ENCODE data around the gene MGAT4C. TPM values are rescaled to one million over a fixed set of nuclear protein-coding genes. Genes with fewer than 3 reads are reported as not detected.

The MGAT4C gene
- total RNA-seq, 1 experiment from 2014 or later = 10.3 TPM

GRCh38 chr12:85927166-85927565, 329.0 kb downstream of the MGAT4C start:
- no peak overlapping the region for H3K27ac ChIP-seq (ENCODE audit: low read depth, low read length, poor library complexity, severe bottlenecking)
- peaks cover 3% of the 10 kb centered on the region for H3K4me1 ChIP-seq (ENCODE audit: insufficient read depth, low read length, poor library complexity, severe bottlenecking)
- H3K9me3 ChIP-seq (ENCODE audit: low read depth, low read length, poor library complexity, severe bottlenecking) = no peaks in the 10 kb centered on the region
- ChIA-PET POLR2A (ENCODE audit: low non-redundant PET) (no interaction called here), CTCF (no interaction called here)
- no peaks in the 10 kb centered on the region for H3K27me3 ChIP-seq (replicated peaks; ENCODE audit: insufficient read depth, low read depth, low read length, poor library complexity)
- no peak for TF ChIP-seq EZH2 (IDR thresholded peaks at IDR 0.05; ENCODE audit: borderline replicate concordance, low read depth, low read length, poor library complexity, severe bottlenecking)
- no peak for TF ChIP-seq CTCF (conservative IDR thresholded peaks at IDR 0.05; ENCODE audit: low read depth, low read length)
- DNase-seq (ENCODE audit: low spot score) = no peak
- intact Hi-C loops (cut with micrococcal nuclease; ENCODE audit: unreplicated experiment) = loop anchor here (10.0 kb wide), 2 partner anchors 988 to 1918 kb away; no protein-coding TSS in a partner anchor
- no peaks in the 10 kb centered on the region for H3K36me3 ChIP-seq (ENCODE audit: insufficient read depth, low read length, poor library complexity, severe bottlenecking)
- H3K4me3 ChIP-seq (ENCODE audit: low read depth, low read length, poor library complexity, severe bottlenecking) = no peak overlapping the region
- BruUV-seq (replicated peaks) = no TSS peak

- peak; percentile 74 for TF ChIP-seq CTCF (conservative IDR thresholded peaks at IDR 0.05; ENCODE audit: low read depth, low read length)
- TF ChIP-seq EZH2 (IDR thresholded peaks at IDR 0.05; ENCODE audit: borderline replicate concordance, low read depth, low read length, poor library complexity, severe bottlenecking) = no peak
- peak; percentile 50 for DNase-seq (ENCODE audit: low spot score)
- H3K9me3 ChIP-seq (ENCODE audit: low read depth, low read length, poor library complexity, severe bottlenecking) = no peaks in the 10 kb centered on the region
- POLR2A ChIA-PET (ENCODE audit: low non-redundant PET) = no interaction called here
- CTCF ChIA-PET = no interaction called here
- intact Hi-C loops (cut with micrococcal nuclease; ENCODE audit: unreplicated experiment) = loop anchor here (2.0 to 10.0 kb wide), 3 partner anchors 29 to 1921 kb away; no protein-coding TSS in a partner anchor
- H3K4me1 ChIP-seq (ENCODE audit: insufficient read depth, low read length, poor library complexity, severe bottlenecking) = peaks cover 3% of the 10 kb centered on the region
- no peaks in the 10 kb centered on the region for H3K27me3 ChIP-seq (replicated peaks; ENCODE audit: insufficient read depth, low read depth, low read length, poor library complexity)
- no peak overlapping the region for H3K4me3 ChIP-seq (ENCODE audit: low read depth, low read length, poor library complexity, severe bottlenecking)
- no TSS peak for BruUV-seq (replicated peaks)
- no peaks in the 10 kb centered on the region for H3K36me3 ChIP-seq (ENCODE audit: insufficient read depth, low read length, poor library complexity, severe bottlenecking)
- H3K27ac ChIP-seq (ENCODE audit: low read depth, low read length, poor library complexity, severe bottlenecking) = no peak overlapping the region
Observed at GRCh38 chr12:85923767-85924331, 332.3 kb downstream of the MGAT4C start.

GRCh38 chr12:85920324-85920947, 335.8 kb downstream of the MGAT4C start:
- BruUV-seq (replicated peaks) = no TSS peak
- Histone ChIP-seq H3K9me3 (ENCODE audit: low read depth, low read length, poor library complexity, severe bottlenecking) (no peaks in the 10 kb centered on the region), H3K4me3 (ENCODE audit: low read depth, low read length, poor library complexity, severe bottlenecking) (no peak overlapping the region), H3K36me3 (ENCODE audit: insufficient read depth, low read length, poor library complexity, severe bottlenecking) (no peaks in the 10 kb centered on the region), H3K4me1 (ENCODE audit: insufficient read depth, low read length, poor library complexity, severe bottlenecking) (peaks cover 3% of the 10 kb centered on the region), H3K27ac (ENCODE audit: low read depth, low read length, poor library complexity, severe bottlenecking) (no peak overlapping the region), H3K27me3 (replicated peaks; ENCODE audit: insufficient read depth, low read depth, low read length, poor library complexity) (no peaks in the 10 kb centered on the region)
- TF ChIP-seq EZH2 (IDR thresholded peaks at IDR 0.05; ENCODE audit: borderline replicate concordance, low read depth, low read length, poor library complexity, severe bottlenecking) (no peak), CTCF (conservative IDR thresholded peaks at IDR 0.05; ENCODE audit: low read depth, low read length) (peak; percentile 69)
- ChIA-PET POLR2A (ENCODE audit: low non-redundant PET) (no interaction called here), CTCF (interaction anchor here (2.1 kb wide), 1 partner anchor 452 kb away, joined by 12 read pairs; no protein-coding TSS in a partner anchor)
- peak; percentile 69 for DNase-seq (ENCODE audit: low spot score)
- intact Hi-C loops (cut with micrococcal nuclease; ENCODE audit: unreplicated experiment) = loop anchor here (1.0 to 10.0 kb wide), 4 partner anchors 452 to 1924 kb away; no protein-coding TSS in a partner anchor
